GM21737 (cell line): ENCODE data around the gene ATOSA.

ENCODE experiments used
- ATAC-seq: cut with Tn5 transposase; IDR thresholded peaks from one replicate; pipeline ENCODE4 v1.9.1; 2021; ENCODE audit warnings: mild to moderate bottlenecking, moderate library complexity; ENCODE audit not compliant: unreplicated experiment

Gene ATOSA

GRCh38 chr15:52656412-52656811 lies 22.8 kb downstream of the ATOSA start:
- ATAC-seq, result no peak

GRCh38 chr15:52653431-52653964 lies 25.7 kb downstream of the ATOSA start:
- ATAC-seq, result no peak

GRCh38 chr15:52652984-52653383 lies 26.2 kb downstream of the ATOSA start:
- no peak for ATAC-seq

GRCh38 chr15:52652286-52652685 lies 26.9 kb downstream of the ATOSA start:
- ATAC-seq, result no peak

- ATAC-seq, result peak; percentile 95
Measured at GRCh38 chr15:52651868-52652267, 27.3 kb downstream of the ATOSA start.

- ATAC-seq, result no peak
Measured at GRCh38 chr15:52651114-52651513, 28.1 kb downstream of the ATOSA start.

GRCh38 chr15:52649686-52650085 lies 29.5 kb downstream of the ATOSA start:
- ATAC-seq, result no peak

GRCh38 chr15:52645916-52646315 lies 33.3 kb downstream of the ATOSA start:
- no peak for ATAC-seq

GRCh38 chr15:52642386-52643361 lies 36.5 kb downstream of the ATOSA start:
- ATAC-seq, result no peak

GRCh38 chr15:52636459-52636858 lies 42.7 kb downstream of the ATOSA start:
- no peak for ATAC-seq

GRCh38 chr15:52635908-52636307 lies 43.3 kb downstream of the ATOSA start:
- no peak for ATAC-seq
